B cell (primary cell): ENCODE measurements around the gene RABEP2. TPM values are rescaled to one million over a fixed set of nuclear protein-coding genes. Genes with fewer than 3 reads are reported as not detected.

Source experiments
- ATAC-seq: fragments of 200-7000 bp; cut with Tn5 transposase; one replicate; pipeline ENCODE4 v1.10.0; 2021; ENCODE audit warnings: low read depth, mild to moderate bottlenecking, moderate number of reproducible peaks, moderate library complexity
- CTCF ChIA-PET: fragments of 350-600 bp; sonication (Branson Sonifier 250); formaldehyde crosslinking; loops from one replicate; lab custom pipeline; 2021; ENCODE audit warnings: antibody characterized with exemption, inconsistent platforms; lab: Charles Lee
- POLR2A ChIA-PET: fragments of 350-600 bp; sonication (Branson Sonifier 250); formaldehyde crosslinking; loops from one replicate; lab custom pipeline; 2021; ENCODE audit warnings: antibody characterized with exemption; lab: Charles Lee
- DNase-seq: peaks from one replicate; pipeline ENCODE4 v3.0.0; 2013
- H2AFZ ChIP-seq: 2 replicates; pipeline ENCODE4 v1.6.1; 2012; ENCODE audit warnings: mild to moderate bottlenecking, low read depth, low read length; ENCODE audit not compliant: insufficient read depth, poor library complexity, severe bottlenecking
- H3K27ac ChIP-seq, 2 donors: 1 replicate in 1 of 2; 2 replicates in 1 of 2; pipeline ENCODE4 v1.5.1; 2012 to 2013; ENCODE audit warnings: low read length in 2 of 2, mild to moderate bottlenecking in 2 of 2, moderate library complexity in 1 of 2
- H3K27me3 ChIP-seq, 4 experiments: fragments of 200-600 bp in 1 of 4; sonication (generic) in 1 of 4; replicated peaks in 1 of 4; 1 replicate in 2 of 4; 2 replicates in 2 of 4; pipeline versions ENCODE4 v1.6.1 to v1.7.0; 2013 to 2016; ENCODE audit warnings: low read length in 3 of 4, mild to moderate bottlenecking in 2 of 4, mixed read lengths in 1 of 4, moderate library complexity in 1 of 4; ENCODE audit not compliant: insufficient read depth in 4 of 4, control insufficient read depth in 3 of 4; ENCODE audit errors: control extremely low read depth in 1 of 4
- H3K36me3 ChIP-seq, 2 experiments: replicated peaks in 1 of 2; 1 replicate in 1 of 2; 2 replicates in 1 of 2; pipeline versions ENCODE4 v1.6.1 to v1.7.1; 2013; ENCODE audit warnings: low read length in 1 of 2; ENCODE audit not compliant: insufficient read depth in 2 of 2, control insufficient read depth in 1 of 2; ENCODE audit errors: control extremely low read depth in 1 of 2, extremely low read depth in 1 of 2
- H3K4me1 ChIP-seq, 2 donors: fragments of 200-600 bp in 1 of 2; sonication (generic) in 1 of 2; 1 replicate in 1 of 2; 2 replicates in 1 of 2; pipeline versions ENCODE4 v1.5.1 to v1.6.1; 2013 to 2017; ENCODE audit warnings: low read length in 2 of 2; ENCODE audit not compliant: control insufficient read depth in 2 of 2, insufficient read depth in 2 of 2
- H3K4me2 ChIP-seq: replicated peaks from 2 replicates; pipeline ENCODE3; 2012; ENCODE audit warnings: mild to moderate bottlenecking, low read depth, low read length; ENCODE audit not compliant: poor library complexity, severe bottlenecking
- H3K4me3 ChIP-seq, 5 experiments: fragments of 200-600 bp in 1 of 5; sonication (generic) in 1 of 5; 1 replicate in 3 of 5; 2 replicates in 2 of 5; pipeline versions ENCODE4 v1.5.1 to v1.7.0; 2011 to 2016; ENCODE audit warnings: low read length in 4 of 5, mild to moderate bottlenecking in 4 of 5, low read depth in 2 of 5, control low read depth in 1 of 5, moderate library complexity in 1 of 5; ENCODE audit not compliant: insufficient read depth in 1 of 5; ENCODE audit errors: control extremely low read depth in 1 of 5, extremely low read depth in 1 of 5
- H3K79me2 ChIP-seq: fragments of 200-600 bp; sonication (generic); one replicate; pipeline ENCODE4 v1.6.0; 2016; ENCODE audit warnings: low read length; ENCODE audit not compliant: control insufficient read depth, insufficient read depth
- H3K9ac ChIP-seq: fragments of 200-600 bp; sonication (generic); 2 replicates; pipeline ENCODE4 v1.6.1; 2017; ENCODE audit warnings: mild to moderate bottlenecking, low read length, moderate library complexity
- H3K9me3 ChIP-seq, 3 donors: one replicate each; pipeline versions ENCODE4 v1.6.1 to v1.7.1; 2013; ENCODE audit warnings: low read length in 2 of 3; ENCODE audit not compliant: control insufficient read depth in 2 of 3, insufficient read depth in 1 of 3; ENCODE audit errors: control extremely low read depth in 1 of 3
- H4K20me1 ChIP-seq: 2 replicates; pipeline ENCODE4 v1.6.0; 2012; ENCODE audit warnings: mild to moderate bottlenecking, low read length; ENCODE audit not compliant: insufficient read depth, control insufficient read depth, poor library complexity, severe bottlenecking
- H3K27ac Mint-ChIP-seq: one replicate; pipeline ENCODE4 v1.8.0; 2021; ENCODE audit warnings: mixed read lengths
- H3K27me3 Mint-ChIP-seq: one replicate; pipeline ENCODE4 v1.8.0; 2021; ENCODE audit warnings: mixed read lengths
- H3K4me1 Mint-ChIP-seq: one replicate; pipeline ENCODE4 v1.8.0; 2021; ENCODE audit warnings: mixed read lengths
- H3K4me3 Mint-ChIP-seq: one replicate; pipeline ENCODE4 v1.8.0; 2021; ENCODE audit warnings: mixed read lengths
- H3K9me3 Mint-ChIP-seq: one replicate; pipeline ENCODE4 v1.8.0; 2022; ENCODE audit warnings: mixed read lengths; ENCODE audit not compliant: insufficient read depth
- CTCF ChIP-seq: fragments of 200-600 bp; IDR thresholded peaks from one replicate; pipeline ENCODE4 v1.8.0; 2022; ENCODE audit warnings: antibody characterized with exemption, mild to moderate bottlenecking
- EZH2 ChIP-seq: IDR thresholded peaks from 2 replicates; pipeline ENCODE4 v1.6.1; 2012; ENCODE audit warnings: borderline replicate concordance, low read depth, mild to moderate bottlenecking, moderate library complexity, low read length; ENCODE audit not compliant: insufficient read depth, poor library complexity, severe bottlenecking
- WGBS: methylation state at CpG from one replicate; pipeline ENCODE4 v1.1.5; 2013; ENCODE audit warnings: missing lambda C conversion rate; ENCODE audit not compliant: insufficient coverage; 5-methylcytosine and 5-hydroxymethylcytosine counted together
- intact Hi-C: fragments of 100-400 bp; cut with micrococcal nuclease; formaldehyde crosslinking; loops from one replicate; pipeline ENCODE4 v1.10.0; 2022
- polyA plus RNA-seq: library from polyadenylated mRNA; depleted of rRNA; stranded (reverse); fragments of >200 nt; gene quantifications from 2 replicates; pipeline ENCODE4 v1.2.3, GENCODE V29; 2012
- total RNA-seq, 2 donors: library from RNA; stranded (reverse); fragments of 120-200 nt in 1 of 2; gene quantifications; 1 replicate in 1 of 2; 2 replicates in 1 of 2; pipeline versions ENCODE4 v1.2.3 to v1.2.4, GENCODE V29; 2013 to 2022

Gene RABEP2
- total and polyA plus RNA-seq, 2 donors (not counting 1 experiment from before 2014, with no cell fraction given): 136 to 178 TPM

- Mint-ChIP-seq H3K27me3 (no peaks in the 10 kb centered on the region), H3K4me1 (peaks cover 56% of the 10 kb centered on the region), H3K27ac (peak overlapping the region; percentile 98), H3K9me3 (no peaks in the 10 kb centered on the region), H3K4me3 (peak overlapping the region; percentile 95)
- ChIA-PET CTCF (interaction anchor here (1.4 to 7.7 kb wide), 3 partner anchors 11 to 46 kb away, joined by 4 to 114 read pairs (median 14); no protein-coding TSS in a partner anchor), POLR2A (interaction anchor here (0.6 to 5.1 kb wide), 10 partner anchors 11 to 1167 kb away, joined by 3 to 26 read pairs (median 8); partner anchors contain the start of genes APOBR, ATXN2L, NFATC2IP and SH2B1)
- ATAC-seq (peak; percentile 29), DNase-seq (peak; percentile 89)
- Histone ChIP-seq H3K4me2 (peak overlapping the region; percentile 82), H3K79me2 (peaks cover 26% of the 10 kb centered on the region), H3K9ac (peak overlapping the region; percentile 94), H3K4me3 (peak overlapping the region; percentile 58 to 97 (median 92)), H3K36me3 (peaks cover 2 to 15% of the 10 kb centered on the region in 2 experiments), H2AFZ (peak overlapping the region; percentile 89), H3K27me3 (no peaks in the 10 kb centered on the region), H3K27ac (peak overlapping the region; percentile 87 to 91), H3K9me3 (no peaks in the 10 kb centered on the region), H4K20me1 (peaks cover 13% of the 10 kb centered on the region), H3K4me1 (peaks cover 35 to 69% of the 10 kb centered on the region in 2 donors)
- under 1% methylated on average over 41 of the region's 48 CpGs for WGBS
- TF ChIP-seq CTCF: no peak
- TF ChIP-seq EZH2: no peak
- intact Hi-C loops: loop anchor here (1.0 to 10.0 kb wide), 4 partner anchors 45 to 1997 kb away; partner anchors contain the start of genes FBXL19, MYL11, SH2B1 and TBC1D10B
Measured at GRCh38 chr16:28925386-28926228, 569 bp upstream of the RABEP2 start.
